GM12892 (cell line): ENCODE results near the gene CYP8B1.

Experiments used
- POLR2A ChIP-seq: IDR thresholded peaks from 2 replicates; pipeline ENCODE4 v1.6.1; 2011; ENCODE audit warnings: low read depth, low read length, control low read depth
- POLR2AphosphoS5 ChIP-seq: IDR thresholded peaks from 2 replicates; pipeline ENCODE4 v1.6.1; 2011; ENCODE audit warnings: low read depth, low read length, control low read depth
- TAF1 ChIP-seq: IDR thresholded peaks from 2 replicates; pipeline ENCODE4 v1.6.1; 2011; ENCODE audit warnings: low read depth, mild to moderate bottlenecking, control low read depth, low read length, borderline replicate concordance

DNA sequence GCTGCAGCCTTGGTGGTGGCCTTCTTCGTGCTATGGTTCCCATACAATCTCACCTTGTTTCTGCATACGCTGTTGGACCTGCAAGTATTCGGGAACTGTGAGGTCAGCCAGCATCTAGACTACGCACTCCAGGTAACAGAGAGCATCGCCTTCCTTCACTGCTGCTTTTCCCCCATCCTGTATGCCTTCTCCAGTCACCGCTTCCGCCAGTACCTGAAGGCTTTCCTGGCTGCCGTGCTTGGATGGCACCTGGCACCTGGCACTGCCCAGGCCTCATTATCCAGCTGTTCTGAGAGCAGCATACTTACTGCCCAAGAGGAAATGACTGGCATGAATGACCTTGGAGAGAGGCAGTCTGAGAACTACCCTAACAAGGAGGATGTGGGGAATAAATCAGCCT, 10.4 kb downstream of the CYP8B1 start:
- TF ChIP-seq POLR2A (no peak), TAF1 (no peak), POLR2AphosphoS5 (no peak)
